Stromal cell of bone marrow (primary cell): Measurements from ENCODE around the gene PKN1.

Experiments used
- DNase-seq: peaks from one replicate; pipeline ENCODE4 v3.0.0-alpha.2; 2012; ENCODE audit warnings: low read depth

The PKN1 gene

GRCh38 chr19:14467391-14467790 lies 34.3 kb downstream of the PKN1 start:
- DNase-seq = no peak

- DNase-seq = no peak
Measured at GRCh38 chr19:14467816-14468215, 34.7 kb downstream of the PKN1 start.

- no peak for DNase-seq
Measured at GRCh38 chr19:14470031-14470876, 37.1 kb downstream of the PKN1 start.

GRCh38 chr19:14471436-14472187 lies 38.5 kb downstream of the PKN1 start:
- no peak for DNase-seq

DNA sequence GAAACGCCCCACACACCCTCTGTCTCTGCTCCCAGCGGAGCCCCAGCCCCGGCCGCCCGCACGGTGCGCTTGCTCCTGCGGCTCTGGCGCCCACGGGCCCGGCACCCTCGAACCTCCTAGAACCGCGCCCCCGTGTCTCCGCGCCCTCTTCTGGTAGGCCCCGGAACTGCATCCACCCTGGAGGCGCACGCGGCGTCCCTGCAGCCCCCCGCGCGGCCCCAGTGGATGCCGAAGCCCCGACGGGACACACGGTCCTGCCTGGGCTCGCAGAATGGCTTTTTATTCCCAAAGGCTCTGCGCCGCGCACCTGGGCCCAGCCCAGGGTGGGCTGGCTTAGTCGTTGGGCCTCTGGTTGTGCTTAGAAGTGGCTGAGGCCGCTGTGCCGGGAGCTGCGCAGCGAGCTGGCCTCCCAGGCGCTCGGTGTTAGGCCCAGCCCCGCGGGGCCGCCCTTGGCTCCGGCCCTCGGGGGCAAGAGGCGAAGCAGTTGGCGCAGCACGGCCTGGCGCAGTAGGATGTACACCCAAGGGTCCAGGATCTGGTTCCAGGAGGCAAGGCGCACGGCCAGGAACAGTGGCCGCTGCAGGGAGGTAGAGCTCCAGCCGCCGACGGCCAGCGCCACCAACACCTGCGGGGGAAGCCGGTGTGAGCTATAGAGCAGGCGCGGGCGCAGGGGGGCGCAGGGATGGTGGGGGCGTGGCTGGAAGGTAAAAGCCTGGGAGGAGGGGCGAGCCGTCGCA lies 39.3 kb downstream of the PKN1 start:
- peak; percentile 14 for DNase-seq

DNA sequence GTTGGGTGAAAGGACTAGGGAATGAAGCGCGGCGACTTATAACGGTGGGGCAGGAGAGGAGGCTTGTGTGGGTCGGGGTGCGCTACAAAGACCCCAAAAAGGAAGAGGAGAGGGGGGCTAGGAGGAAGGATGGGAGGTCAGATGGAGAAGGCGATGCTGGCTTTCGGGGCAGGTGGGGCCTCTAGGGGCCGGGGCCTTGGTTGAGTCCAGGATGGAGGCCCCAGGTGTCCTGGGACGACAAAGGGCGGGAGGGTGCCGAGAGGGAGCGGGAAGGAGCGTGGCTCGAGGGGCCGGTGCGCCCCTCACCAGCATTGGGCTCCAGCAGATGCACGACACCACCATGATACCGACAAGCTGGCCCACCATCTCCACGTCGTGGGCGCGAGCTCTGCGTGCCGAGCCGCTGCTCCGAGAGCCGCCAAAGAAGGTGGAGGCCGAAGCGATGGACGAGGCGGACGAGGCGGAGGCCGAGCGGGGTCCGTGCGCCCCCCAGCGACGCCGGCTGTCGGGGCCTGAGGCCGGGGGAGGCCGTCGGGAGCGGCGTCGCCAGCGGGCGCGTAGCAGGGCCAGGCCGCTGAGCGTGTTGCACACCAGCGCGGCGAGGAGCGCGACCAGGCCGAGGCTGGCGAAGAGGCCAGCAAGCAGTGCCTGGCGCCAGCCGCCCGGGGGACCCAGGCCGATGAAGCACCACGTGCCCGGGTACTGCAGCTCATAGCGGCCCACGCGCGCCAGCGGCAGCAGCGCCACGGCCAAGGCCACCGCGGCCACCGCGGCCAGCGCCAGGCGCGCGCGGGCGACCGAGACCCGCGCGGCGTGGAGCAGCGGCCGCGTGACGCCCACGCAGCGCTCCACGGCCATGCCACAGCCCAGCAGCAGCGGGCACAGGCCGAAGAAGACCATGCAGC lies 40.2 kb downstream of the PKN1 start:
- no peak for DNase-seq

DNA sequence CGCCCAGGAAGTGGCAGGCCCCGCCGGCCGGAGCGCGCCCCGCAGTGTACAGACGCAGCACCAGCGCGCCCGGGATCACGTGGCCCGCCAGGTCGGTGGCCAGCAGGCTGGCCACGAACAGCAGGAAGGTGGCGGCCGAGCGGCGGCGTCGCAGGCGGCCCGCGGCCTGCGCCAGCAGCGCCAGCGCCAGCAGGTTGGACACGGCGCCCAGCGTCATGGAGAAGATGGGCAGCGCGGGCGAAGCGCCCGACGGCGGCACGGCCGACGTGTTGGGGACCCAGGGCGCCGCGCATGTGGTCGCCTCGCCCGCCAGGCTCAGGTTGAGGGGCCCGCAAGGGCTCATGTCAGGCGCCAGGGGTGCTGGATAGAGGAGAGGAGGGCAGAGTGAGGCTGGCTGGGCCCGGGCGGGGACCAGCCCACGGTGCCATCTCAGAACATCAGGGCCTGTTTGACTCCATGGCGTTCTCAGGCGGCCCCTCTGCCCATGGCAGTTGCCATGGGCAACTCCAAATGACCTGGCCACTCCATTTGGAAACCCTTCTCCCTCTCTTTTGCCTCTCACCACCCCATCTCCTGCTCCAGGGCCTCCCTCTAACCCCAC lies 41.0 kb downstream of the PKN1 start:
- DNase-seq = no peak

DNA sequence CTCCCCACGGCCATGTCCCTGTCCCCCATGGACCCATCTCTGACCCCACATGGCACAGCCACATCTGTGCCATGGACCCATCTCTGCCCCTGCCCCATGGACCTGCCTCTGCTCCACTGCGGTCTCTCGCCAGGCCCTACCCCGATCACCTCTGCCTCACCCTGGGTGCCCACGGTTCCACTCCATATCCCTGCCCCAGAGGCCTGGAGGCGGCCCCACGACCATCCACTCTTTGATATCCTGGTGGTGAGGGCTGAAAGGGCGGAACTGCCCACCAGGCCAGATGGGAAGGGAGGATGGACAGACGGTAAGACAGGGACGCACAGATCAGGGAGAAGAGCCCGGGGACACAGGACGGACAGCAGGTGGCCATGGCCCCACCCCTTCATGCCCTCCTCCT lies 41.7 kb downstream of the PKN1 start:
- no peak for DNase-seq

DNA sequence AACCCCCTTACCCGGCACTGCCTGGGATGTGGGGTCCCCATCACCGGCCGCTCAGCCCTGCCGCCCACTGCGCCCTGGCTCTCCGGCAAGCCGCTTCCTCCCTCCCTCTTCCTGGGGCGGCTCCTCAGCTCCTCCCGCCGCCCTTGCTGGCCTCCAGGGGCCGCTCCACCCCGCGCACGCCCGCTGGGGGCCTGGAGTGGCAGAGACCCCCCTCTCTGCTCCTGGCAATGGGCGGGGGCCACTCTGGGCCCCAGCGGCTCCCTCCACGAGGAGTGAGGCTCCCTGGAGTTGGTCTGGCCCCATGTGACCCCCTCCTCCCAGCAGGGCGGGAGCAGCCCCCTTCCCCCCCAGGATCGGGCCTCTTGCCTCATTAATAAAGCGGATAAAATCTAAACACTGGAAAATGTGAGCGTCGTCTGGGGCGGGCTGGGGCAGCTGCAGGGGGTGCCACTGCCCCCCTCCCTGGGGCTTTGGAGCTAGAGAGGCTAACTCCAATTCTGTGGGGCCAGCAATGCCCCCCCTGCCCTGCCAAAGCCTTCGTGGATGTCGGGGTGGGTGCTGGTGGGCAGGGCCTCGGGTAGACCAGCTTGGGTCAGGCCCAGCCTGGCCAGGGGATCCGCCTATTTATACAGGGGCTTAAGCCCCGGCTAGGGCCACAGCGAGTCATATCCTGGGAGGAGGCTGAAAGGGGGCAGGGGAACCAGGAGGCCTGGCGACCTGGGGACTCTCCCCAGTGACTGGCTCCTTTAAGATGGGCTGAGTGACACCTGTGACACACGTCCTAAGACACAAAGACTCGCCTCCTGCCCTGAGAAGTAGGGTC lies 42.4 kb downstream of the PKN1 start, which contains the start of gene PTGER1:
Gene PTGER1 (minus strand): TSS at position 104 of the 823 bp plus-strand sequence. CDS start 1,034 bp downstream, outside the sequence.
- DNase-seq = no peak

GRCh38 chr19:14476327-14476672 lies 43.2 kb downstream of the PKN1 start:
- no peak for DNase-seq

- no peak for DNase-seq
Measured at GRCh38 chr19:14476673-14477401, 43.7 kb downstream of the PKN1 start.

DNA sequence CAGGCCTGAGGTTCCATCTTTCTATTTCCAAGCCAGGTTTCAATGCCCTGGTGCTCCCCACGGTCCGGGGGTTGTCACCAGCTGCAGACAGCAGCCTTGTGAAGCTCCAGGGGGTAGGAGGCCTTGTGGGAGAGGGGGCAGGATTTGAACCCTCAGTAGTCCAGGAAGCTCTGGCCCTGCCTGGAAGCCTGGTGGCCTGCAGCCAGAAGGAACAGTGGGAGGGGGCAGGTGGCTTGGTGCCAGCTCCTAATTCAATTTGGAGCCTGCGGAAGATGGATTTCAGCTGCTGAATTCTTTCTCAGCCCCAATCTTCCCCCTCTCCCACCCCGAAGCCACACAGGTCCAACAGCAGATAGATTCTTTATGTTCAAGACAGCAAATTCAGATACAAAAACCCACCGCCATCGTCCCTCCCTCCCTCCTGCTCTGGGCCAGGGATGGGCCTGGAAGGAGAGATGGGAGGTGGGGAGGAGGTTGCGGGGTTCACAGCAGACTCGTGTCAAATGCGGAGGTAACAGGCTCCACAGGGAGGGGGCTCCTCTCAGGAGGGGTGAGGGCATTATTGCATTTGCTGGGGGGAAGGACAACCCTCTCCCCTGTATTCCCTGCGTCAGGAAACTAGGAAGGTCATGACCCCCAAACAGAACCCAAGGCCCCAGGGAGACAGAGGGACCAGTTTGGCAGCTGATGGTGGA lies 44.5 kb downstream of the PKN1 start:
- no peak for DNase-seq

DNA sequence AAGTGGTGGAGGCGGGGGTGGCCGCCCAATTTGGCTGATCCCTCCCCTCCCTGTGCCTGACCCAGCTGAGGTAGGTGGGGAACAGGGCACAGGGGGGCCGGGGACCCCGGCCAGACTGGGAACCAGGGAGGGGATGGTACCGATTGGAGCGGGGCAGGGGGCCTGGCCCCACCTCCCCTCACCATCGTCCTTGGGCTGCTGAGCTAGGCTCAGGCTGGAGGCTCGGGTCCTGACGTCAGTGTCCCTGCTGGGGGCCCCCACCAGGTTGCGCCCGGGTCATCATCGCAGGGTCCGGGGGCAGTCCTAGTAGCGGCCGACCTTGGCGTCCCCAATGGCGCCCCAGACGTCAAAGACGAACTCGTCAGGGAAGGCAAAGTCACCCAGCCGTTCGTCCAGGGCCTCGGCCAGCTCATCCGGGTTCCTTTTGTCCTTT lies 45.0 kb downstream of the PKN1 start:
- no peak for DNase-seq

DNA sequence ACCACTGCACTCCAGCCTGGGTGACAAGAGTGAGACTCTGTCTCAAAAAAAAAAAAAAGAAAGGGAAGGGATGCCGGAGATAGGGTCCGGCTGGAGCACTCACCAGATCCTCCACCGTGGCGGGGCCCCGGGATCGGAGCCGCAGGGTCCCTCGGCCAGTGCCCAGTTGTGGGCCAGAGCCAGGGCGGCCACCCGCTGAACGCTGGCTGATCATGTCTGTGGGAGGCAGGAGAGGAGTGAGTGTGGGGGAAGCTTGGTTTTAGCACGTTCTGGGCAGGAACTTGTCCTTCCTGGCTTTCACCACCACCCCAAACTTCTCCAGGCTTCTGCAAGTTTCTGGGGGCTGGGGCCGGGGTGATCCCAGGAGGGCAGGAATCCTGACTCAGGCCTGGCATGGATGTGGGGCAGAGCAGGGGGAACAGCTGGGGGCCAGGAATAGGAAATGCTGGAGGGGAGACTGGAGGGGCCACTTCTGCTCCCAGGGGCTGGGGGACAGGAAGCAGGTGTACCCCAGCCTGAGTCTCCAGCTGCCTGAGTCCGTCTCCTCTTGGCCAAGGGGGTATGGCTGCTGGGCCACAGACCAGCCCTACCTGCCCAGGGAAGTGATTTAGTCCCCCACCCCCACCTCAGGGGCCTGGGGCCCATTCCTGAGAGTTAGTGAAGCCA lies 46.3 kb downstream of the PKN1 start:
- no peak for DNase-seq

DNA sequence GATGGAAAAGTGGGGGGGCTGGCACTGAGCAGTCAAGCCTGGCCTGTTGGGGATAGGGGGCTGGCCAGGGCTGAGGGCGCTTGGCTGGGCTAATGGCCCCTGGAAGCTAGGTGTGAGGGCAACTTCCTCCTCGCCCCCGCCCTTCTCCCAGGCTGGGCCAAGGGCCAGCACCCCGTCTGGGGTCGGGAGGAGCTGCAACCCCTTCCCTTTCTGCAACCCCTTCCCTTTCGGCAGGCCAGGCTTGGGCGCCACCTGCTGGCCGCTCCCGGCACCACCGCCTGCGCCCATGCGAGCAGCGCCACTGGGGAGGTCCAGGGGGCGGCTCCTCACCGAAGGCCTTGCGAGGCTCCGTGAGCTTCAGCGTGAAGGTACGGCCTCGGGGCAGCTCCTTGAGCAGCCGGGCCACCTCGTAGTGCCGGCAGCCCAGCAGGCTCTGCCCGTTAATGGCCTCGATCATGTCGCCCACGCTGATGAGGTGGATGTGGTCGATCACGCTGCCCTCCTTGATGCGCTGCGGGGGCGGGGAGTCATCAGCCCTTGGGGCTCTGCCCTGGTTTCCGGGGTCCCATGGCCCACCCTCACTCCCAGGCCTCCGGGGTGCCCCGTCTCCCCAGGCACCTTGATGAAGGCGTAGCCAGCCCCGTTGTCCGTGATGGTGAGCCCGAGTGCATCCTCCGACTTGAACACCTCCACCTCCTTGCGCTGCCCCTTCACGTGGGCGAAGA lies 47.0 kb downstream of the PKN1 start:
- no peak for DNase-seq

GRCh38 chr19:14480700-14481079 lies 47.6 kb downstream of the PKN1 start:
- no peak for DNase-seq

GRCh38 chr19:14482172-14482941 lies 49.3 kb downstream of the PKN1 start:
- DNase-seq = no peak
